Stimulated activated CD4-positive, alpha-beta T cell treated with anti-CD3 and anti-CD28 coated beads, Interleukin-12 subunit alpha, Interleukin-12 subunit beta, amount 100 ng/mL, for 24 hours (primary cell): ENCODE results near the gene NODAL.
A peak's percentile ranks its signal among the peaks of the same experiment; 100 is the strongest.

Experiments
- DNase-seq, 2 experiments: peaks; one replicate each; pipeline ENCODE4 v3.0.0-alpha.2; 2020; ENCODE audit warnings: low read depth in 2 of 2

Gene NODAL

GRCh38 chr10:70462349-70462984 is 21.0 kb upstream of the NODAL start:
- no peak for DNase-seq

- DNase-seq, result peak in 1 of 2 experiments; percentile 38
Observed at GRCh38 chr10:70461397-70462348, 20.2 kb upstream of the NODAL start.

- DNase-seq, result no peak
Observed at GRCh38 chr10:70459774-70460490, 18.5 kb upstream of the NODAL start.

GRCh38 chr10:70459061-70459773 is 17.7 kb upstream of the NODAL start:
- DNase-seq, result no peak

- DNase-seq, result peak in 1 of 2 experiments; percentile 51
Observed at GRCh38 chr10:70458329-70459060, 17.0 kb upstream of the NODAL start.

- DNase-seq, result no peak
Observed at GRCh38 chr10:70457759-70458305, 16.4 kb upstream of the NODAL start.

GRCh38 chr10:70456164-70456563 is 14.7 kb upstream of the NODAL start:
- no peak for DNase-seq

- DNase-seq, result no peak
Observed at GRCh38 chr10:70455213-70455630, 13.7 kb upstream of the NODAL start.

- DNase-seq, result no peak
Observed at GRCh38 chr10:70448236-70448635, 6.8 kb upstream of the NODAL start.

- DNase-seq, result no peak
Observed at GRCh38 chr10:70445718-70446657, 4.5 kb upstream of the NODAL start.

- no peak for DNase-seq
Observed at GRCh38 chr10:70444744-70445143, 3.3 kb upstream of the NODAL start.

- no peak for DNase-seq
Observed at GRCh38 chr10:70442332-70442988, 979 bp upstream of the NODAL start.

GRCh38 chr10:70441895-70442309 is 421 bp upstream of the NODAL start:
- DNase-seq, result no peak

GRCh38 chr10:70440296-70441160 is 953 bp downstream of the NODAL start:
- no peak for DNase-seq

GRCh38 chr10:70437721-70438120 is 3.8 kb downstream of the NODAL start:
- no peak for DNase-seq

GRCh38 chr10:70435241-70436085 is 6.0 kb downstream of the NODAL start:
- DNase-seq, result no peak
